A549 (cell line): ENCODE data around the gene ESRRB. TPM values are rescaled to one million over a fixed set of nuclear protein-coding genes. Genes with fewer than 3 reads are reported as not detected.

Experiments used
- ATAC-seq, 2 experiments: fragments of 200-7000 bp in 1 of 2; fragments of >200 bp in 1 of 2; cut with Nextera tagmentation in 1 of 2; cut with Tn5 transposase in 1 of 2; 3 replicates each; pipeline versions ENCODE4 v1.8.0 to v1.9.1; 2018 to 2020; ENCODE audit warnings: mild to moderate bottlenecking in 1 of 2, moderate library complexity in 1 of 2
- CTCF ChIA-PET: fragments of 300-600 bp; sonication (Branson Sonifier 250); formaldehyde crosslinking; extraction: SDS; loops from one replicate; lab custom pipeline; 2021; ENCODE audit warnings: antibody characterized with exemption, inconsistent platforms; lab: Yijun Ruan, JAX
- POLR2A ChIA-PET: fragments of 350-600 bp; formaldehyde crosslinking; extraction: SDS; loops from one replicate; lab custom pipeline; 2021; ENCODE audit warnings: antibody characterized with exemption, inconsistent platforms; lab: Yijun Ruan, JAX
- DNase-seq, 2 experiments: peaks; one replicate each; pipeline versions ENCODE4 v3.0.0 to v3.0.0-alpha.2; 2011 to 2016; ENCODE audit warnings: low read depth in 1 of 2, low spot score in 1 of 2
- FAIRE-seq: peaks from 2 replicates; lab custom pipeline; 2011; peaks lifted over from hg19 to GRCh38; lab: Jason Lieb, UNC
- H3K27ac ChIP-seq, 2 experiments: fragments of >200 bp; sonication (Bioruptor Twin); formaldehyde crosslinking; 3 replicates each; pipeline ENCODE4 v1.5.1; 2016 to 2017
- H3K4me1 ChIP-seq: fragments of >200 bp; sonication (Bioruptor Twin); formaldehyde crosslinking; 3 replicates; pipeline ENCODE4 v1.6.1; 2016
- H3K4me2 ChIP-seq: fragments of >200 bp; sonication (Bioruptor Twin); formaldehyde crosslinking; 3 replicates; pipeline ENCODE4 v1.6.1; 2016
- H3K4me3 ChIP-seq: fragments of >200 bp; sonication (Bioruptor Twin); formaldehyde crosslinking; 3 replicates; pipeline ENCODE4 v1.5.1; 2016
- H3K9me3 ChIP-seq: fragments of >200 bp; sonication (Bioruptor Twin); formaldehyde crosslinking; 3 replicates; pipeline ENCODE4 v1.6.1; 2016
- BHLHE40 ChIP-seq: IDR thresholded peaks from 2 replicates; pipeline ENCODE4 v1.6.1; 2012; ENCODE audit warnings: low read depth, low read length, inconsistent platforms
- CHD4 ChIP-seq: fragments of 200-600 bp; sonication (generic); IDR thresholded peaks from 2 replicates; pipeline ENCODE4 v1.6.1; 2016; ENCODE audit warnings: antibody characterized with exemption, mild to moderate bottlenecking, borderline replicate concordance
- EP300 ChIP-seq, 2 experiments: fragments of >200 bp; sonication (Bioruptor Twin); formaldehyde crosslinking; IDR thresholded peaks; 2 replicates in 1 of 2; 3 replicates in 1 of 2; pipeline ENCODE4 v1.6.1; 2016 to 2017
- FOSL2 ChIP-seq, 2 experiments: fragments of 450-650 bp in 1 of 2; fragments of >200 bp in 1 of 2; sonication (Bioruptor Twin) in 1 of 2; formaldehyde crosslinking; IDR thresholded peaks; 2 replicates each; pipeline versions ENCODE4 v1.5.0 to v1.6.1; 2016 to 2020; ENCODE audit warnings: mild to moderate bottlenecking in 1 of 2, moderate library complexity in 1 of 2
- FOXS1 ChIP-seq: fragments of 250-450 bp; sonication (Bioruptor Pico); IDR thresholded peaks from 2 replicates; pipeline ENCODE4 v1.5.0; 2020; ENCODE audit warnings: mild to moderate bottlenecking, moderate library complexity
- HEYL ChIP-seq: fragments of 250-450 bp; sonication (Bioruptor Pico); IDR thresholded peaks from 2 replicates; pipeline ENCODE4 v1.8.0; 2021; ENCODE audit warnings: mild to moderate bottlenecking, moderate library complexity
- HOXA7 ChIP-seq: fragments of 250-450 bp; sonication (Bioruptor Pico); IDR thresholded peaks from 2 replicates; pipeline ENCODE4 v1.5.0; 2020; ENCODE audit warnings: mild to moderate bottlenecking, moderate library complexity
- HOXB5 ChIP-seq: fragments of 250-450 bp; sonication (Bioruptor Pico); IDR thresholded peaks from 2 replicates; pipeline ENCODE4 v1.5.0; 2020; ENCODE audit warnings: mild to moderate bottlenecking, moderate library complexity
- KDM1A ChIP-seq: fragments of 200-600 bp; sonication (generic); IDR thresholded peaks from 2 replicates; pipeline ENCODE4 v1.6.1; 2016; ENCODE audit warnings: low read depth, mild to moderate bottlenecking
- NPAS2 ChIP-seq: fragments of 250-450 bp; sonication (Bioruptor Pico); IDR thresholded peaks from 2 replicates; pipeline ENCODE4 v1.8.0; 2022; ENCODE audit warnings: mild to moderate bottlenecking, moderate library complexity, borderline replicate concordance
- RARB ChIP-seq: fragments of 250-450 bp; sonication (Bioruptor Pico); IDR thresholded peaks from 2 replicates; pipeline ENCODE4 v1.8.0; 2021; ENCODE audit warnings: mild to moderate bottlenecking, moderate library complexity
- SMC3 ChIP-seq: fragments of >200 bp; sonication (Bioruptor Twin); formaldehyde crosslinking; IDR thresholded peaks from 3 replicates; pipeline ENCODE4 v1.6.1; 2018; ENCODE audit warnings: inconsistent platforms
- SREBF2 ChIP-seq: fragments of 450-650 bp; IDR thresholded peaks from 2 replicates; pipeline ENCODE4 v1.6.1; 2014; ENCODE audit warnings: mild to moderate bottlenecking, moderate library complexity
- ZFP36 ChIP-seq: fragments of 450-650 bp; IDR thresholded peaks from 2 replicates; pipeline ENCODE4 v1.6.1; 2014; ENCODE audit warnings: borderline replicate concordance; ENCODE audit not compliant: partially characterized antibody
- ZNF302 ChIP-seq: fragments of 250-450 bp; sonication (Bioruptor Pico); IDR thresholded peaks from 2 replicates; pipeline ENCODE4 v1.9.0; 2021; ENCODE audit warnings: inconsistent platforms, mild to moderate bottlenecking, moderate library complexity
- ZSCAN20 ChIP-seq: fragments of 250-450 bp; sonication (Bioruptor Pico); IDR thresholded peaks from 2 replicates; pipeline ENCODE4 v1.8.0; 2022; ENCODE audit warnings: mild to moderate bottlenecking, moderate library complexity
- WGBS: methylation state at CpG from one replicate; pipeline ENCODE4 v1.1.6; 2017; ENCODE audit errors: missing lambda C conversion rate; 5-methylcytosine and 5-hydroxymethylcytosine counted together
- polyA plus RNA-seq, 4 experiments: library from polyadenylated mRNA; depleted of rRNA in 3 of 4; stranded (reverse); fragments of >200 nt; fragmentation: RNase III in 1 of 4; extraction: RNeasy Plus Mini Kit Qiagen cat#74134 plus additional on column Dnase treatment in 1 of 4; gene quantifications; 2 replicates in 3 of 4; 3 replicates in 1 of 4; pipeline ENCODE4 v1.2.3, GENCODE V29; 2011 to 2017
- TF ChIP-seq, protein P1 (sequence below): IDR thresholded peaks from 2 replicates; pipeline ENCODE4 v1.6.1; 2012
- TF ChIP-seq, protein P2 (sequence below): fragments of 200-600 bp; sonication (generic); IDR thresholded peaks from 2 replicates; pipeline ENCODE4 v1.6.1; 2016; ENCODE audit warnings: antibody characterized with exemption, mild to moderate bottlenecking, moderate library complexity
- TF ChIP-seq, protein P3 (sequence below): fragments of 450-650 bp; IDR thresholded peaks from 2 replicates; pipeline ENCODE4 v1.6.1; 2014; ENCODE audit warnings: antibody characterized with exemption
- TF ChIP-seq, protein P4 (sequence below): fragments of 250-450 bp; sonication (Bioruptor Pico); IDR thresholded peaks from 2 replicates; pipeline ENCODE4 v1.5.0; 2020; ENCODE audit warnings: low read depth, mild to moderate bottlenecking, moderate library complexity
- TF ChIP-seq, protein P5 (sequence below): IDR thresholded peaks from 2 replicates; pipeline ENCODE4 v1.6.1; 2012; ENCODE audit warnings: low read depth, borderline replicate concordance

The ESRRB gene
- polyA plus RNA-seq, 2 of the 4 experiments (the other 2 are of a cell fraction) = 0.15 to 0.19 TPM

DNA sequence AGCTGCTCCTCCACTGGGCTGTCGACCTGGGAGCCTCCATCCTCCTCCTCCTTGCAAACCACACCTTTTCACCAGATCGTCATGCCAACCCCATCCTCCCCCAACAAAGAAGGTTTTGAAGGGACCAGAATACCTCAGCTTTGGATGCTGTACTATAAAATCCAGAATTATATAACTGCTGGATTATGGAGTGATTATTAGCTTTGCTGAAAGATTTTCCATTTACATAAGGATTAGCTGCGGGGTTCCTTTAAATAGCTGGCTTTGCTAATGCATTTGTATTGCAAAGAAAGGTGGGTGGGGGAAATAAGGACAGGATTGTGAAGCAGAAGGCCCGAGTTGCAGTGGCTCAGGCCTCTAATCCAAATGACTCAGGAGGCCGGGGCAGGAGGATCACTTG is 36.6 kb downstream of the ESRRB start:
- FAIRE-seq = no peak
- no peak for DNase-seq
- CTCF ChIA-PET = interaction anchor here (1.6 kb wide), 1 partner anchor 25 kb away, joined by 8 read pairs; no protein-coding TSS in a partner anchor

DNA sequence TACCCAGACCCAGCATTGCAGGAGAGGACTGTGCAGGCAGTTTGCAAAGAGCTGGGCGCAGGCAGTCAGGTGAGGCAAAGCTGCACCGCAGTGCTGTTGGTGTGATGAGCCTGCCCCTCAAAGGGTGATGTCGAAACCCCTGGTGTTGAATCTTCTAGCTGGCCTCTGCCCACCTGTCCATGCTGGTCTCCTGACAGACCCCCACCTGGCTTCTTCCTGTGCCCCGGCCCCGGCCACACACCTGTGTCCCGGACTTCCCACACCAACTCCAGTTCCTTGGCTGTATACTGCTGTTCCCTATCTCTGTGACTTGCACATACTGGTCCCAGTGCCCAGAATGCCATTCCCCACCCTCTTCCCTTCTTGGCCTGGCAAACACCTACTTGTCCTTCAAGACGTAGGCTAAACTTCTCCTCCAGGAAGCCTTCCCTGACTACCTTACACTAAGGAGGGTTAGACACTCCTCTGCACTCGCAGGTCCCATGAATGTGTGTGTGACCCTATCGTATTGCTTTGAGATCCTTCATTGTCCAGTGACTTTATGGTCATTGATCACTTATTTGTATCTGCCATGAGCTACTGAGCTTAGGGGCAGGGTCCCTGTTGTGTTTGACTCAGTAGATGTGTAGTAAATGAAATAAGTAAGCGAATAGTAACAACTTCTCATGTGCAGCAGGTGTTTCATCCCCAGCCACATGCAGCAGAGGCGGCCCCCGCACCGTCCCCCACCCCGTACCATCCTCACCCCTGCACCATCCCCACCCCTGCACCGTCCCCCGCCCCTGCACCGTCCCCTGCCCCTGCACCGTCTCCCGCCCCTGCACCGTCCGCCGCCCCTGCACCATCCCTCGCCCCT is 37.4 kb downstream of the ESRRB start:
- DNase-seq (no peak), ATAC-seq (no peak), FAIRE-seq (no peak)
- ChIA-PET CTCF (interaction anchor here (1.6 kb wide), 1 partner anchor 26 kb away, joined by 8 read pairs; no protein-coding TSS in a partner anchor), POLR2A (no interaction called here)
- 74% methylated on average over 13 of the region's 23 CpGs for WGBS
- Histone ChIP-seq H3K4me3 (no peak overlapping the region), H3K4me1 (no peaks in the 10 kb centered on the region), H3K27ac (no peak overlapping the region), H3K4me2 (no peak overlapping the region), H3K9me3 (no peaks in the 10 kb centered on the region)
- TF ChIP-seq, protein P1, sequence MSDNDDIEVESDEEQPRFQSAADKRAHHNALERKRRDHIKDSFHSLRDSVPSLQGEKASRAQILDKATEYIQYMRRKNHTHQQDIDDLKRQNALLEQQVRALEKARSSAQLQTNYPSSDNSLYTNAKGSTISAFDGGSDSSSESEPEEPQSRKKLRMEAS = no peak
- TF ChIP-seq ZFP36 = peak; percentile 8

More for the DNA sequence above, 36.6 kb downstream of the ESRRB start:
- ATAC-seq = no peak
- H3K4me1 ChIP-seq = no peaks in the 10 kb centered on the region
- no peak overlapping the region for H3K27ac ChIP-seq
- no peak overlapping the region for H3K4me2 ChIP-seq
- H3K4me3 ChIP-seq = no peak overlapping the region
- POLR2A ChIA-PET = no interaction called here
- no peaks in the 10 kb centered on the region for H3K9me3 ChIP-seq
- 11% methylated on average over 5 of the region's 5 CpGs for WGBS
- no peak for TF ChIP-seq KDM1A
- no peak for TF ChIP-seq EP300 (IDR thresholded peaks at IDR 0.05)
- TF ChIP-seq, protein P1 = no peak
- TF ChIP-seq SREBF2 = no peak
- TF ChIP-seq BHLHE40 = no peak
- TF ChIP-seq, protein P2, sequence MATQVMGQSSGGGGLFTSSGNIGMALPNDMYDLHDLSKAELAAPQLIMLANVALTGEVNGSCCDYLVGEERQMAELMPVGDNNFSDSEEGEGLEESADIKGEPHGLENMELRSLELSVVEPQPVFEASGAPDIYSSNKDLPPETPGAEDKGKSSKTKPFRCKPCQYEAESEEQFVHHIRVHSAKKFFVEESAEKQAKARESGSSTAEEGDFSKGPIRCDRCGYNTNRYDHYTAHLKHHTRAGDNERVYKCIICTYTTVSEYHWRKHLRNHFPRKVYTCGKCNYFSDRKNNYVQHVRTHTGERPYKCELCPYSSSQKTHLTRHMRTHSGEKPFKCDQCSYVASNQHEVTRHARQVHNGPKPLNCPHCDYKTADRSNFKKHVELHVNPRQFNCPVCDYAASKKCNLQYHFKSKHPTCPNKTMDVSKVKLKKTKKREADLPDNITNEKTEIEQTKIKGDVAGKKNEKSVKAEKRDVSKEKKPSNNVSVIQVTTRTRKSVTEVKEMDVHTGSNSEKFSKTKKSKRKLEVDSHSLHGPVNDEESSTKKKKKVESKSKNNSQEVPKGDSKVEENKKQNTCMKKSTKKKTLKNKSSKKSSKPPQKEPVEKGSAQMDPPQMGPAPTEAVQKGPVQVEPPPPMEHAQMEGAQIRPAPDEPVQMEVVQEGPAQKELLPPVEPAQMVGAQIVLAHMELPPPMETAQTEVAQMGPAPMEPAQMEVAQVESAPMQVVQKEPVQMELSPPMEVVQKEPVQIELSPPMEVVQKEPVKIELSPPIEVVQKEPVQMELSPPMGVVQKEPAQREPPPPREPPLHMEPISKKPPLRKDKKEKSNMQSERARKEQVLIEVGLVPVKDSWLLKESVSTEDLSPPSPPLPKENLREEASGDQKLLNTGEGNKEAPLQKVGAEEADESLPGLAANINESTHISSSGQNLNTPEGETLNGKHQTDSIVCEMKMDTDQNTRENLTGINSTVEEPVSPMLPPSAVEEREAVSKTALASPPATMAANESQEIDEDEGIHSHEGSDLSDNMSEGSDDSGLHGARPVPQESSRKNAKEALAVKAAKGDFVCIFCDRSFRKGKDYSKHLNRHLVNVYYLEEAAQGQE = no peak
- no peak for TF ChIP-seq FOXS1 (CRISPR knock-in tag)
- TF ChIP-seq ZSCAN20 (CRISPR knock-in tag) = no peak
- TF ChIP-seq NPAS2 (CRISPR knock-in tag) = no peak
- no peak for TF ChIP-seq HOXA7 (CRISPR knock-in tag)
- no peak for TF ChIP-seq RARB (CRISPR knock-in tag)
- TF ChIP-seq, protein P3, sequence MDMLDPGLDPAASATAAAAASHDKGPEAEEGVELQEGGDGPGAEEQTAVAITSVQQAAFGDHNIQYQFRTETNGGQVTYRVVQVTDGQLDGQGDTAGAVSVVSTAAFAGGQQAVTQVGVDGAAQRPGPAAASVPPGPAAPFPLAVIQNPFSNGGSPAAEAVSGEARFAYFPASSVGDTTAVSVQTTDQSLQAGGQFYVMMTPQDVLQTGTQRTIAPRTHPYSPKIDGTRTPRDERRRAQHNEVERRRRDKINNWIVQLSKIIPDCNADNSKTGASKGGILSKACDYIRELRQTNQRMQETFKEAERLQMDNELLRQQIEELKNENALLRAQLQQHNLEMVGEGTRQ = no peak
- TF ChIP-seq, protein P4, sequence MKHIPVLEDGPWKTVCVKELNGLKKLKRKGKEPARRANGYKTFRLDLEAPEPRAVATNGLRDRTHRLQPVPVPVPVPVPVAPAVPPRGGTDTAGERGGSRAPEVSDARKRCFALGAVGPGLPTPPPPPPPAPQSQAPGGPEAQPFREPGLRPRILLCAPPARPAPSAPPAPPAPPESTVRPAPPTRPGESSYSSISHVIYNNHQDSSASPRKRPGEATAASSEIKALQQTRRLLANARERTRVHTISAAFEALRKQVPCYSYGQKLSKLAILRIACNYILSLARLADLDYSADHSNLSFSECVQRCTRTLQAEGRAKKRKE = no peak
- TF ChIP-seq HOXB5 (CRISPR knock-in tag) = no peak
- no peak for TF ChIP-seq ZNF302 (CRISPR knock-in tag)
- no peak for TF ChIP-seq FOSL2 (IDR thresholded peaks at IDR 0.05)
- TF ChIP-seq FOSL2 (CRISPR knock-in tag; IDR thresholded peaks at IDR 0.05) = no peak
- TF ChIP-seq CHD4 = no peak
- TF ChIP-seq SMC3 = no peak
- TF ChIP-seq HEYL (CRISPR knock-in tag) = no peak
- TF ChIP-seq, protein P5, sequence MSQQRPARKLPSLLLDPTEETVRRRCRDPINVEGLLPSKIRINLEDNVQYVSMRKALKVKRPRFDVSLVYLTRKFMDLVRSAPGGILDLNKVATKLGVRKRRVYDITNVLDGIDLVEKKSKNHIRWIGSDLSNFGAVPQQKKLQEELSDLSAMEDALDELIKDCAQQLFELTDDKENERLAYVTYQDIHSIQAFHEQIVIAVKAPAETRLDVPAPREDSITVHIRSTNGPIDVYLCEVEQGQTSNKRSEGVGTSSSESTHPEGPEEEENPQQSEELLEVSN = no peak
